Jurkat, Clone E6-1 (cell line): ENCODE results near the gene ARMH4. TPM values are rescaled to one million over a fixed set of nuclear protein-coding genes. Genes with fewer than 3 reads are reported as not detected.

Experiments used
- DNase-seq: peaks from one replicate; pipeline ENCODE4 v3.0.0-alpha.2; 2011; ENCODE audit warnings: low read depth, low spot score
- H3K4me3 ChIP-seq: 2 replicates; pipeline ENCODE4 v1.5.1; 2011; ENCODE audit warnings: mild to moderate bottlenecking, low read length, control low read depth, moderate library complexity
- polyA plus RNA-seq: library from polyadenylated mRNA; unstranded; fragments of >200 nt; gene quantifications from one replicate; pipeline ENCODE4 v1.2.1, GENCODE V29; 2012; ENCODE audit warnings: missing spikeins; ENCODE audit not compliant: insufficient read length, insufficient read depth

ARMH4 gene, protein sequence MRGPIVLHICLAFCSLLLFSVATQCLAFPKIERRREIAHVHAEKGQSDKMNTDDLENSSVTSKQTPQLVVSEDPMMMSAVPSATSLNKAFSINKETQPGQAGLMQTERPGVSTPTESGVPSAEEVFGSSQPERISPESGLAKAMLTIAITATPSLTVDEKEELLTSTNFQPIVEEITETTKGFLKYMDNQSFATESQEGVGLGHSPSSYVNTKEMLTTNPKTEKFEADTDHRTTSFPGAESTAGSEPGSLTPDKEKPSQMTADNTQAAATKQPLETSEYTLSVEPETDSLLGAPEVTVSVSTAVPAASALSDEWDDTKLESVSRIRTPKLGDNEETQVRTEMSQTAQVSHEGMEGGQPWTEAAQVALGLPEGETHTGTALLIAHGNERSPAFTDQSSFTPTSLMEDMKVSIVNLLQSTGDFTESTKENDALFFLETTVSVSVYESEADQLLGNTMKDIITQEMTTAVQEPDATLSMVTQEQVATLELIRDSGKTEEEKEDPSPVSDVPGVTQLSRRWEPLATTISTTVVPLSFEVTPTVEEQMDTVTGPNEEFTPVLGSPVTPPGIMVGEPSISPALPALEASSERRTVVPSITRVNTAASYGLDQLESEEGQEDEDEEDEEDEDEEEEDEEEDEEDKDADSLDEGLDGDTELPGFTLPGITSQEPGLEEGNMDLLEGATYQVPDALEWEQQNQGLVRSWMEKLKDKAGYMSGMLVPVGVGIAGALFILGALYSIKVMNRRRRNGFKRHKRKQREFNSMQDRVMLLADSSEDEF
- polyA plus RNA-seq: 3.7 TPM

DNA sequence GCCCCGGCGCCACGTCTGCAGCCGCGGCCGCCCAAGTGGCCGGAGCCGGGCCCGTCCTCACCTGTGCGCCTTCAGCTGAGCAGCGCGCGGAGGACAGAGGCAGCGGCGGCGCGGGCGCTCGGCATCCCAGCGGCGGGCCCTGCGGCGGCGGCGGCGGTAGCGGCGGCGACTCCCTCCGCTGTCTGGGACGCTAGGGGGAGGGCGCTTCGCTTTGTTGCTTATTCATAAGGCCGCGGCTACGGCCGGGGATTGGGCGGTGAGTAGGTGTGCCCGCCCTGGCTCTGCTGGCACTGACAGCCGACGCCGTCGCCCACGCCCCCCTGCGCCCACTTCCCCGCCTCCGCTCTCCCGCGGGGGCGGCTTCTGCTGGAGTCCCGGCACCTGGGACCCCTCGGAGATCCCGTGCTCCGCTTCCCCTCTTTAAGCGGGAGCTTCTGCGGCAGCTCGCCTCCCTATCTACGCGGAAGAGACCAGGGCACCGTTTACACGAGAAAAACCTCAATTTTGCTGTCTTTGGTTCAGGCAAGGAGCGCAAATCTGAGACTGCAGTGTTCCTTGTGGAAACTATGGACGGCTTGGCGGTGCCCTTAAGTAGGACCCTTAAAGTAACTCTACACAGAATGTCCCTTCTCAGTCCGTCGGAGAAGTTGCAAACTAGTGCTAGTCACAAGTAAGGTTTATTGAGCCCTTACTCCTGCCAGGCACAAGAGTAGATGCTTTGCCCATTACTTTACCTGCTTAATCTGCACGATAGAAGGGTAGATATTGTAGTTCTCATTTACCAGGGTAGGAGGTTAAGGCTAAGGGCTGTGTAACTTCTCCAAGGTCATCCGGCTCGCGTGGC lies at the start of gene ARMH4:
Gene ARMH4 (minus strand): TSS at position 200 of the 844 bp plus-strand sequence. CDS start 12,855 bp downstream, outside the sequence.
- H3K4me3 ChIP-seq: peak within 1 kb of the TSS; percentile 55
- peak; percentile 81 for DNase-seq

DNA sequence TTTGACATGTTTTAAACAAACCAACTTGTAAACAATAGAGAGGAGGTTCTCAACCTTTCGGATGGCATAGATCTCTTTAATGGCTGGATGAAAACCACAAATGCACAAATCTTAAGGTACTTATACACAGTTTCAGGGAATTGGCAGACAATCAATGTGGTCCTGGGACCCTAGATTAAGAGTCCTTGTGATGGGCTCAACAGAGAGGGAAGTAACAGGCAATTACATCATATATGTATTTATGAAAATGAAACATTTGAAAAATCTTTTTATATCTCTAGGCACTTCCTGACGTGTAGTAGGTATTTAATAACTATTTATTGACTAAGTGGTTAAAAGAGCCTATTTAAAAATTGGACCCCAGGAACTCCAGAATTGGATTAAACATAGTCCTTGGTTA lies 48.8 kb upstream of the ARMH4 start:
- DNase-seq: no peak
- H3K4me3 ChIP-seq: peak overlapping the region; percentile 93

DNA sequence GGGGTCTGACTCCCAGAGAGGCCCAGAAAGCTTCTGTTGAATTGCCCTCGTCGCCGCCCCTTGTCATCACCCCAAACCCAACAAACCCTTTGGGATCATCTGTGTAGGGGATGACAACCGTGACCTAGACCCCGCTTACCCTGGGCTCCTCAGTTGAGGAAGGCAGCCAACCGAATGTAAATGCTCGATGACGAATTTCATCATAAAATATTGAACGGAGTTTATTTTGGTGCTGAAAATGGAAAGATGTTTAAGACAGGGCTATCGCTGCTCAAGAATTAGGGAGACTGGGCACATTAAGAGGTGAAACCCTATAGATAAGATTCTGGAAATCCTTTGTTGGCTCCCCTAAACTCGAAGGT lies 48.4 kb upstream of the ARMH4 start:
- no peak for DNase-seq
- peak overlapping the region; percentile 93 for H3K4me3 ChIP-seq

DNA sequence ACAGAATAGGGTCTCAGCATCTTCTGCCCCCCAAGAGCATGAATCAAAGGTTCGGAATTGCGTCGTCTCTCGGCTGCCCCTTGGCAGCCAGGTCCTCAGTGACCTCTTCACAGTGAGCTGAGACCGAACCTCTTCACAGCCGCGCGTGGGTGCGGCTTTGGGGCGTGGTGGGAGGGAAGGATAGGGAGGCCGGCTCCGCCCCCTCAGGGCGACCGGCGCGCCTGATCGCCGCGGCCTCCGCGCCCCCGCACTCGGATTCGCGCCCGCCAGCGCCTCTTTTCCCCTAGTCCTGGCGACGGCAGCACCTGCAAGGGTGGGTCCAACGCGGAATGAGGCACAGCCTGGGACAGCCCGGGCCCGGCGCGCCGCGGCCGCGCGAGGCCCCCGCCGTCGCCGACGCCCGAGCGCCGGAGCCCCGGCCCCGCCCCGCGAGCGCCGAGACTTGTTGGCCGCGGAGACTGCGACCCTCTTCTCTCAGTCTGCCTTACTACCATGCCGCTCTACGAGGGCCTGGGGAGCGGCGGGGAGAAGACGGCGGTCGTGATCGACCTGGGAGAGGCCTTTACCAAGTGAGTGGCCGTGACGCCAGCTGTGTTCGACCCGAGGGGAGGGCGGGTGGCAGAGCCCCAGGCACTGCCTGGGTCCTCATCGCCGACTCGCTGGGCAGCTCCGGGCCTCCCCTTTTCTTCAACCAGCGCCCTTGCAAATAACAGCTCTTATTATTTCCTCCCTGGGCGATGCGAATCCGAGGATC lies 47.9 kb upstream of the ARMH4 start, which contains the start of gene ACTR10:
Gene ACTR10 (plus strand): TSS at position 424 of the 754 bp plus-strand sequence. CDS start 69 bp downstream, at position 493.
- peak; percentile 78 for DNase-seq
- peak within 1 kb of the TSS; percentile 93 for H3K4me3 ChIP-seq

DNA sequence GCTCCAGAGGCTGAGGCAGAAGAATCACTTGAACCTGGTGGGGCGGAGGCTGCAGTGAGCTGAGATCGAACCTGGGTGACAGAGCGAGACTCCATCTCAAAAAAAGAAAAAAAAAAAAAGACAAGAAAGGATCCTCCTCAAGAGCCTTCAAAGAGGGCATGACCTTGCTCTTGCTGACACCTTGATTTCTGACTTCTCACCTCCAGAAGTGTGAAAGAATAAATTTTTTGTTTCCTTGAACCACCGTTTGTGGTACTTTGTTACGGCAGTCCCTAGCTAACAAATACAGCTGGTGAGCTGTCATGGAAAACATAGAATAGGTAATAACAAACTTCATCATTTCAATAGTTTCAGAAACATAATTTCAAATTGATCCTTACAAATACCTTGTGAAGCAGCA lies 46.1 kb upstream of the ARMH4 start:
- no peak overlapping the region for H3K4me3 ChIP-seq
- no peak for DNase-seq

DNA sequence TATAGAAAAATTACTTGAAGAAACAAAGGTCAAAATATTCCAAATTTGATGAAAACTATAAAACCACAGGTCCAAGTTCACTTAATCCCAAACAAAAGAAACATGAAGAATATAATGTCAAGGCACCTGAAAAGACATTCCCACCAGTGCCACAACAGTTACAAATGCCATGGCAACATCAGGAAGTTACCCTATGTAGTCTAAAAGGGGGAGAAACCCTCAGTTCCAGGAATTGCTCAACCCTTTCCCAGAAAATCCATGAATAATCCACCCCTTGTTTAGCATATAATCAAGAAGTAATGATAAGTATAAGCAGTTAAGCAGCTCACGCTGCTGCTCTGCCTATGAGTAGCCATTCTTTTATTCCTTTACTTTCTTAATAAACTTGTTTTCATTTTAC lies 44.2 kb upstream of the ARMH4 start:
- no peak for DNase-seq
- no peak overlapping the region for H3K4me3 ChIP-seq

DNA sequence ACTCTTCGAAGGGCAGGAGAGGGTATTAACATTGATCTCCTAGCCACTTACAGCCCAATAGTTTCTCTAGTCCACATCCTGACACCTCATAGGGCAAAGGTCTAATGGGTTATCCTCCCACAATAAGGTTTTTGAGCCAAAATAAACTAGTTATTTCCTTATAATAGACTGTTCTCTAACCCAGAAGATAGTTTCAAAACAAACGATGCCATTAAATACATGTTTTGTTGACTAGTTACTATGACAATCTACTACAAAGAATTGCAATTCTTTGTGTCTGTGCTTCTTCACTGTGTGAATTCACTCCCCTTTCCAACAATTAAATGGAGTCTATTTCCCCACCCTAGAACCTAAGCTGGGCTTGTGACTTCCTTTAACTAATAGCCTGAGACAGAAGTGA lies 41.5 kb upstream of the ARMH4 start:
- no peak for DNase-seq
- H3K4me3 ChIP-seq: no peak overlapping the region

DNA sequence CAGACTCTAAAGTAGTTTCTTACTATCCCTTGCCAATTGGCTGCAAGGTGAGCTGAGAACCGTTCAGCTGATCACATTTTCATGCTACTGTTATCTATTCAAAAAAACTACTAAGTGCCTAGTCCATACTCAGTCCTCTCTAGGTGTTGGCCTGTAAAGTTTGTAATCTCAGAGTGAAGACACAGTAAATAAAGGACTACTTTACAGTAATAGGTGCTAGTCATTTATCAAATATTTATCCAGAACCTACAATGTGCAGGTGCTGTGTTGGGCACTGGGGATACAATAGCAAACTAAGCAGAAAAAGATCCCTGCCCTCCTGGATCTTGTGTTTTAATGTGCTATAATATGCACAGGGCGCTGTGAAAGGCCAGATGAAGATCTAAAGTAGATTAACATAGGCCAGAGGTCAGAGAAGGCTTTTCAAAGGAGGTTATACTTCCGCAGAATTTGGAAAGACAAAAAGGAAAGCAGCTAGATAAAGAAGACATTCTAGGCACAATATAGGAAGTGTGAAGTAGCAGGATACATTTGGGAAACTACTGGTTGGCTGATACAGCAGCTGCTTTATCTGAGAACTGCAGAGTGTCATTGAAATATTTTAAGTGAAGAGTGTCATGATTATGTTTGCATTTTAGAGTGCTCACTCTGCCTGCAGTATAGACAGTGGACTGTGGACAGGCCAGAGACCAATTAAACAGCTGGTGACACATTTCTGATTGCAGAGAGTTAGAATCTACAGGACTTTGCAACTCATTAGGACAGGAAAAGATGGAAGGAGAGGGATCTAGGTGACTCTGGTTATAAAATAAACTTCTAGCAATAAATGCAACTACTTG lies 40.0 kb upstream of the ARMH4 start:
- no peak for DNase-seq
- no peak overlapping the region for H3K4me3 ChIP-seq

DNA sequence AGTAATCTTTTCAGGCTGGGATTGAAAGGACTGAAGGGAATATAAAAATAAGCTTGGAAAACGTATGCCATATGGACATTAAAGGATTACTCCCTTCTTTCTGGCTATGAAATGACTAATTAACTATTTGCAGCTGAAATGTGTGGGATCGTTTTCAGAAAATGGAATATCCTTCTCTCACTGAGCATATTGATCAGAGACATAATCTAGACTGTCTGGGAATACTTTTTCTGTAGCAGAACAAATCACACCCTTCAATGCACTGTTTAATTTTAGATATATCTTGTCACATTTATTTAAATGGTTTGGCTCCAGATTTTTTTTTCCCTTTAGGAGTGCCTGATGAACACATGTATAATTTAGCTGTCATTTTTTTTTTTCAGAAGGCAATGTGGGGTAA lies 37.2 kb upstream of the ARMH4 start:
- no peak overlapping the region for H3K4me3 ChIP-seq
- no peak for DNase-seq

DNA sequence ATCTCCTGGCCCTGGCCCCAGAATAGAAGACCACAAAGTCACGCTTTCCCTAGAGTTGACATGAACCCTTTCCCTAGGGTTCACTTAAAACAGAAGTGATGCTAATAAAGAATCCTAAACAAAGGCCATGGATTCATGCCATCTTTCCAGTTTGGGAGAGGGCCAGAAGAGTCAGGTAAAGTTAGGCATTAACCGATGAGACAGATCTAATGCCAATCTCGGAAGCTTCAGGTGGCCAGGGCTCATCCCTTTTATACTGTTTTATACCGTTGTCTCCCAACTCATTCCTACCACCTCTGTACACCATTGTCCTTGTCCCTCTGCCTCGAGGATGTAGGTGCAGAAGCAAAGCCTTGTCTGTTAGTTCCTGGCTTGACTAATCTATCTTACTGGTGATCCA lies 25.1 kb upstream of the ARMH4 start:
- DNase-seq: no peak
- H3K4me3 ChIP-seq: no peak overlapping the region

DNA sequence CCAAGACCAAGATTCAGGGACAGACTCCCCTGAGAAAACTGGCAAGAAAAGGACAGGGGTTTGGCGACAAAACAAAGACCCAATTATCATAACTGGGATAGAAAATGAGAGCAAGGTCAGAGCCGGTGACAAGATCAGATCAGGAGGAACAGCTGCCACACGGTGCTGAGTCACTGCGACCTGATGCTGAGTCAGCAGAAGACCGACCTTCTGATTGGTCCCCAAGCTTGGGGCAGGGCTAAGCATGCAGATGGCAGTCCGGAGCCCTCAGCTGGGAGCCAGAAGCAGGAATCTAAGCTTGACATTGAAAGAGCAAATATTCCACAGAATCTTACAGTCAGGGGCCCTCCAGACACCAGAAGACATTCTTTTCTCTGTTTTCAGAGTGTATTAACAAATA lies 19.1 kb upstream of the ARMH4 start:
- peak; percentile 64 for DNase-seq
- no peak overlapping the region for H3K4me3 ChIP-seq

DNA sequence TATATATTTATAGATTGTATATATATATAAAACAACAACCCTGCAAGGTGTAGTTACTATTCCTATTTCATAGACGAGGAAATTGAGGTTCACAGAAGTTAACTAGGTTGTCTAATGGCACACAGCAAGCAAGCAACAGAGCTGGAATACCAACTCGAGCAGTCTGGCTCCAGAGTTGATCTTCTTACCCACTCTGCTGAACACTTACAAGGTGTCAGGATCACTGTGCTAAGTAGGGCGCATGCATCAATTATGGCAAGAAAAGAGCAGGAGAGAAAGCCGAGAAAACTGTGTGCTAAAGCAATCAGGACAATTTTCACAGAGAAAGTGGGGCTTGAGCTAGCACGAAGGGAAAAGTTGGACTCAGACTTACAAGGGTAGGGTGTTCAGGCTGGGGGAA lies 15.9 kb upstream of the ARMH4 start:
- no peak overlapping the region for H3K4me3 ChIP-seq
- no peak for DNase-seq

DNA sequence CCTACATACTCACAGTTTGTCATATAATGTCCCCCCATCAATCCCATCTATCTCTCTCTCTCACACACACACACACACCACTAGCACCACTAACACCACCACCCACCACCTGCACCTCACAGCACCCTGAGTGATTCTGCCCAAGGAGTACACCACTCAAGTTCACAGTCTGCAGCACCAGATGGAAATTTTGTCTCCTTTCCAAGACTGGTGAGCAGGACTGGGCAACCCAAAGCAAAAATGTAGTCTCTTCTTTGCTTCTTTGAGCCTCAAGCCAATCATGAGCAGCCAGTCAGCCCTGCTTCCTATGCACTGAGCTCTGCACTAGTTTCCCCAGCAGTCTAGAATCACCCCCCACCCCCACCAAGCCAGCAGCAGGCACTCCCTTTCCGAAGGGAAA lies 15.0 kb upstream of the ARMH4 start:
- no peak for DNase-seq
- H3K4me3 ChIP-seq: no peak overlapping the region

DNA sequence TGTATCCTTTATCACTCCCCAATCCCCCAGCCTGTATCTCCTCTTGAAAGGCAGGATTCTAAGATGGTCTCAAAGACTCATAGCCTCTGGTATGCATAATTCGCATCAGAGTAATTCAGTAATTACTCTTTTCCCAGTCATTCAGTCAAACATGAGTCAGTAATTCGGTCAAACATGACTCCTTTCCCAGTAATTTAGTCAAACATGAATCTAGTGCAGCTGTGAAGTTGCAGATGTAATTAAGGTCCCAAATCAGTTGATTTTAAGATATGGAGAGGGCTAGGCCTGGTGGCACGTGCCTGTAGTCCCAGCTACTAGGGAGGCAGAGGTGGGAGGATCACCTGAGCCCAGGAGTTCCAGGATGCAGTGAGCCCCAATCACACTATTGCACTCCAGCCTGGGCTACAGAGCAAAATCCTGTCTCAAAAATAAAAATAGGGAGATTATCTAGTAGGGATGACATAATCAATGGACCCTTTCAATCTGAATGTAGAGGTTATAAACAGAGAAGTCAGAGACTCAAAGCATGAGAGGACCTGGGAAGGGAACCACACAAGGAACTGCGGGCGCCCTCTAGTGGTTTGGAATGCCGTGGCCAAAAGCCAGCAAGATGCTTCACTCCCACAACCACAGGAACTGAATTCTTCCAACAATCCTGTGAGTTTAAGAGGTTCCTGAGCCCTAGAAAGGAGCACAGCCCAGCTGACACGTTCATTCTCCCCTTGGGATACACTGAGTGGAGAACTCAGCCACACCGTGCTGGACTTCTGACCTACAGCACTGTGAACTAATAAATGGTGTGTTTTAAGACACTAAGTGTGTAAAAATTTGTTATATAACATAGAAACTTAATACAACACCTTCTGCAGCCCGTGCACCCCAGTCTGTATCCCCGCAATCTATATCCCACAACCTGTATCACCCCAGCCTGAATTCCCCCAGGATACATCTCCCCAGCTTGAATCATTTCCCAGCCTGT lies 14.3 kb upstream of the ARMH4 start:
- H3K4me3 ChIP-seq: no peak overlapping the region
- peak; percentile 45 for DNase-seq

DNA sequence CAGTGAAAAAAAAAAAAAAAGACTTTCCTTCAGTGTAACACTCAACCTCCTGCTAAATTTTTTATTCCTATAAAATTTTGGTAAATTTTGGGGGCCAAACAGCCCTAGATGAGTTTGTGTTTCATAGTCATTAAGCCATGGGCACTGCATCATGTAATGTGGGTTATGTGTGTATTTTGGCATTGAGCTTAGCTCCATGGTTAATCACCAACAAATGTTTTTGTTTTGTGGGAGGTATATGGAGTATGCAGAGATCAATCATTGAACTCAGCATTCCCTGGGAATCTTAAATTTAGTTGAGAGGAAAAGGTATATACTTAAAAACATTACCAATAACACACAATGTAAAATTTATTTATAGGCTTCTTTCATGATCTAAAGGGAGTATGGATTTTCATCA lies 8.5 kb upstream of the ARMH4 start:
- no peak overlapping the region for H3K4me3 ChIP-seq
- no peak for DNase-seq

DNA sequence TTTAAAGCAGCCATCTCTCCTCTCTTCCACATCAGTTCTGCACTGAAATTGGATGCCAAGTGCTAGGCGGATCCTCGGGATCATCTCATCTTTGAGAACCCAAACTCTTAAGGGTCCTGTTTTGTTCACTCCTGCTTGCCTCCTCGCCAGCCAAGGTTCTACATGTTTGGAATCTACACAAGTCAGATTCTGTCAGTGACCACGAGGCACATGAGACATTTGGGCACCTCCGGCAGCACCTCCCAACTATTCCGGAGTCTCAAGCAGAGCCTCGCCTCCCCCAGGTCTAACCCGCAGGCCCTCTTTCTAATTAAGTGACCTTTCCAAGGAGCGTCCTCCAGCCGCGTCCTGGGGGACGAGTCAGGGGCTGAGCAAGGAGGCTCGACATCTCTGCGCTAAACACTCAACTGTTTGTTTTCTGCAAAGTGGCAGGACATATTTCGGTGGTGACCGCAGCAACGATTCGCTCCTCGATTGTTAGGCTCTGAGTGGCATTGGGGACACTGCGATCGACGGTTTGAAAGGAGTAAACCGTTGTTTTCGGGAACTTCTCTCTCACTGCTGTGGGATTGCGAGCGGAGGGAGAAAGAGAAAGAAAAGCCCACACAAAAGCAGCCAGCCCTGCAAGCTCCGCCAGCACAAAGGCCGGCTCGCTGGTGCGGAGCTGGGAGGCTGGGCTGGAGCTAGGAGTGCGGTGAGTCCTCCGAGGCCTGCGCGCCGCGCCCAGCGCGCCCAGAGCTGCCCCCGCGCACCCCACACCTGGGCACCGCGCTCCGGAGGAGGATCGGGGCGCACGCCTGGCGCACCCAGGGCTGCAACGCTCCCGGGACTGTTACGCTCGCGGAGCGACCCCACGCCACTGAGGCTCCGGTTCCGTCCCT lies 640 bp downstream of the ARMH4 start:
- no peak for DNase-seq
- H3K4me3 ChIP-seq: peak overlapping the region; percentile 55
